Fibroblast of pulmonary artery (primary cell): ENCODE data around the gene TUBB3.

ENCODE experiments used
- DNase-seq: peaks from one replicate; pipeline ENCODE4 v3.0.0-alpha.2; 2010; ENCODE audit warnings: low read depth
- H3K4me3 ChIP-seq: replicated peaks from 2 replicates; pipeline ENCODE4 v1.5.1; 2011; ENCODE audit warnings: low read depth, mild to moderate bottlenecking, control low read depth, low read length, moderate library complexity
- CTCF ChIP-seq: IDR thresholded peaks from 2 replicates; pipeline ENCODE4 v1.5.1; 2011; ENCODE audit warnings: mild to moderate bottlenecking, control low read depth, low read length, inconsistent platforms; ENCODE audit errors: missing control alignments

Gene TUBB3

GRCh38 chr16:89902980-89903379 is 20.2 kb upstream of the TUBB3 start:
- H3K4me3 ChIP-seq, result no peak overlapping the region
- no peak for DNase-seq
- no peak for TF ChIP-seq CTCF

- H3K4me3 ChIP-seq, result no peak overlapping the region
- no peak for TF ChIP-seq CTCF
Observed at GRCh38 chr16:89903908-89904515, 19.1 kb upstream of the TUBB3 start.

DNA sequence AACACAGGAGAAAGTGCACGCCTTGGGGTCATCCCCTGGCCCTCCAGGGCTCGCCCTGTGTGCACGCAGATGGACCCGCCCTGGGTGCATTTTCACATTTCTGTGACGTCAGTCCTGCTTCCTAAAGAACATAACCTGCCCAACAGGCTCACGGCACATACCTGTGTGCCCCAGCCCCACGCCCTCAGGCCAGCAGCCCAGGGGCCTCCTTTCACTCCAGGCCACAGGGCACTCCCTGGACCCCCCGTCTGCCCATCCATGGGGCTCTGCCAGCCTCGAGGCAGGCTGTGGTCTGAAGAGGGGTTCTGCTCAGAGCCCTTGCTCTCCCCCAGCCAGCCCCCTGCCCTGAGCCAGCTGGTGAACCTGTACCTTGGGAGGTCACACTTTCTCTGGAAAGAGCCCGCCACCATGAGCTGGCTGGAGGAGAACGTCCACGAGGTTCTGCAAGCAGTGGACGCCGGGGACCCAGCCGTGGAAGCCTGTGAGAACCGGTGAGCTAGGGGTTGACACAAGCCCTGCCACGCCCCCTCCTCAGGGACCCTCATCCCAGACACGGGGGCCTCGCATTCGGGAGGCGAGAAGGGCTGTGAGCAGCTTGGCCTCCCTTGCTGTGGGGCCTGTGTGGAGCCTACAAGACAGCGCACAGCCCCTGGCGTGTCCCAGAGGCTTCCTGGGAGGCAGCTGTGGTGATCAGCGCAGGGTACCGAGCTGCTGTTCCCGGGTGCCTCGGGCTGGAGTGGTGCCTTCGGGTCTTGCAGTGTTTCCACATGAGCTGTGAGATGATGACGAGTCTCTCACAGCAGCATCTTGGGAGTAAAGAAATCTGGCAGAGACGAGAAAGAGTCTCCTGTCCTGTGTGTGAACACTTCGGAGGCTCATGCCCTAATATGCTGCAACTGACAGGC is 18.3 kb upstream of the TUBB3 start:
- no peak for DNase-seq
- no peak overlapping the region for H3K4me3 ChIP-seq
- TF ChIP-seq CTCF, result no peak

More at GRCh38 chr16:89903908-89904515, 19.1 kb upstream of the TUBB3 start:
- DNase-seq, result no peak

DNA sequence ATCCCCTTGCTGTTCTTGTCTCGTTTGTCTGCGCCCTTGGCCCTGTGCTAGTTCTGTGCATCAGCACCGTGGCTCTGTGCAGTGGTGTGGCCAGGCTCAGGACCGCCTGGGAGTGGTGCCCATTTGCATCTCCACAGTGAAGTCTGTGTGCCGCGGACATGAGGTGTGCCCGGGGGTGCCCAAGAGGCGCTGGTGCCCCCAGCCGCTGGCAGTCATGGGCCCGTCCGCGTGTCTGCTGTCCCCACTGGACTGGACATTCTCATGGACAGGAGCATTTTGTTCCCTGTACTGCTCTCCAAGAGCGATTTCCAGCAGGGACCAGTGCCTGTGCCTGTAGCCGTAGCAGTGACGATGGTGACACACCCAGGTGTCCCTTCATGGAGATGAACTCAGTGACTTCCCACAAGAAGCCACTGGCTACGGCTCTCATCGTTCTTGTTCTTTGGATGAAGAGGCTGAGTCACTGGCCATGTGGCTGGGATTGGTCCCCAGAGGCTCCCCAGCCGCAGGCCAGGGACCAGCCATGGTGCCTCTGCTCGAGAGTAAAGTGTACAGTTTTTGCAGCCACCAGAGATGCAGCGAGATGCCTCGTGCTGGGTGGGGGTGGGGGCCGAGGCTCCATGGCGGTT is 17.5 kb upstream of the TUBB3 start:
- no peak overlapping the region for H3K4me3 ChIP-seq
- no peak for TF ChIP-seq CTCF
- no peak for DNase-seq

- H3K4me3 ChIP-seq, result no peak overlapping the region
- TF ChIP-seq CTCF, result no peak
- no peak for DNase-seq
Observed at GRCh38 chr16:89906140-89907025, 16.8 kb upstream of the TUBB3 start.

DNA sequence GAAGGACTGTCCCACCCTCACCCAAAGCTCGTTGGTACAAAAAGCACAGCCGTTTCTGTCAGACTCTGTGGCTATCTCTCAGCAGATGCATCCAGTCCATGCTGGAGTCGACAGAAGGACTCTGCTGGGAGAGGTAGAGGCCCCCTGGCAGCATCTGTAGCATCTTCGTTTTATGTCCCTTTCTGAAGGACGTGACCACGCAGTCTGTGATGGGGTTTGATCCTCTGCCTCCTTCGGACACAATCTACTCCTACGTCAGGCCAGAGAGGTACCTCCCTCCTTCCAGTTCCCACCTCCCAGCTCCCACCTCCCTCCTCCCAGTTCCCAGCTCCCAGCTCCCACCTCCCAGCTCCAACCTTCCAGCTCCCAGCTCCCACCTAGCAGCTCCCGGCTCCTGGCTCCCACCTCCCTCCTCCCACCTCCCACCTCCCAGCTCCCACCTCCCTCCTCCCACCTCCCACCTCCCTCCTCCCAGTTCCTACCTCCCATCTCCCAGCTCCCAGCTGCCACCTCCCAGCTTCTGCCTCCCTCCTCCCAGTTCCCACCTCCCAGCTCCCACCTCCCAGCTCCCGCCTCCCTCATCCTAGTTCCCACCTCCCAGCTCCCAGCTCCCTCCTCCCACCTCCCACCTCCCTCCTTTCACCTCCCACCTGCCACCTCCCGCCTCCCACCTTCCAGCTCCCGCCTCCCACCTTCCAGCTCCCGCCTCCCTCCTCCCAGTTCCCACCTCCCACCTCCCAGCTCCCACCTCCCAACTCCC is 15.9 kb upstream of the TUBB3 start:
- no peak for TF ChIP-seq CTCF
- no peak overlapping the region for H3K4me3 ChIP-seq
- DNase-seq, result no peak
